OCI-LY1 (cell line): ENCODE results near the gene CXCL1.

Source experiments
- CTCF ChIP-seq: fragments of 200-600 bp; sonication (generic), shearing (Covaris generic); IDR thresholded peaks from 2 replicates; pipeline ENCODE4 v1.5.1; 2017; ENCODE audit warnings: mild to moderate bottlenecking, antibody characterized with exemption, low read length, moderate library complexity, mixed read lengths
- EZH2 ChIP-seq: fragments of 200-600 bp; sonication (generic), shearing (Covaris generic); IDR thresholded peaks from 2 replicates; pipeline ENCODE4 v1.8.0; 2017; ENCODE audit warnings: borderline replicate concordance, mixed run types, mild to moderate bottlenecking, antibody characterized with exemption, low read length, moderate library complexity, mixed read lengths

DNA sequence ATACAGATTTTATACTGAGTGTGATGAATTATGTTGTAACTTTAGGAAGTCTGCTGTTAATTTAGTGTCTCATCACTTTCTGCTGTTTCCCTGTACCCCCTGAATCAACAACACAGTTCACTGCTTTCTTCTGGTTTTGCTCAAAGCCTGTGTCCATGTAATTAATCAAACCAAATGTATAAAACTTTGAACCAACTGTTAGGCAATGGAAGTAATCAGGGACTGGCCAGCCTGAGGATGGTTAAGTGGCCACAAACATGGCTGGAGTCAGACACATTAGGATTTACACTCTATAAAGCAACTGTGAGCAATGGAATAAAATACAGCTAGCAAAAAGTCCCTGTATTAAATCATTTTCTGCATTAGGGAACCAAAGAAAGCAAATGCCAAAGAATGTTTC is 42.6 kb downstream of the CXCL1 start:
- TF ChIP-seq CTCF (no peak), EZH2 (no peak)
